T follicular helper cell (primary cell): ENCODE measurements around the gene USP49.

Source experiments
- DNase-seq: peaks from one replicate; pipeline ENCODE4 v3.0.0-alpha.2; 2020; ENCODE audit warnings: low read depth

Gene USP49

GRCh38 chr6:41757271-41757670, 137.9 kb downstream of the USP49 start:
- no peak for DNase-seq

GRCh38 chr6:41756354-41756753, 138.8 kb downstream of the USP49 start:
- no peak for DNase-seq

- no peak for DNase-seq
Observed at GRCh38 chr6:41755895-41756294, 139.3 kb downstream of the USP49 start.

GRCh38 chr6:41750374-41750773, 144.8 kb downstream of the USP49 start:
- no peak for DNase-seq

- DNase-seq, result no peak
Observed at GRCh38 chr6:41748542-41748941, 146.6 kb downstream of the USP49 start.

GRCh38 chr6:41748102-41748477, 147.1 kb downstream of the USP49 start:
- no peak for DNase-seq

- no peak for DNase-seq
Observed at GRCh38 chr6:41747256-41748101, 147.7 kb downstream of the USP49 start, which contains the start of gene PGC. PGC (minus strand) TSS chr6:41747397; CDS start chr6:41747334, 63 bp downstream.

GRCh38 chr6:41746107-41746506, 149.1 kb downstream of the USP49 start:
- DNase-seq, result no peak

- DNase-seq, result no peak
Observed at GRCh38 chr6:41744236-41744787, 150.9 kb downstream of the USP49 start.

- DNase-seq, result no peak
Observed at GRCh38 chr6:41743406-41744235, 151.6 kb downstream of the USP49 start.

GRCh38 chr6:41741625-41742490, 153.3 kb downstream of the USP49 start:
- DNase-seq, result no peak

- DNase-seq, result no peak
Observed at GRCh38 chr6:41740366-41741162, 154.6 kb downstream of the USP49 start.
